ENCODE measurements around the gene SEL1L.

SEL1L gene

DNA sequence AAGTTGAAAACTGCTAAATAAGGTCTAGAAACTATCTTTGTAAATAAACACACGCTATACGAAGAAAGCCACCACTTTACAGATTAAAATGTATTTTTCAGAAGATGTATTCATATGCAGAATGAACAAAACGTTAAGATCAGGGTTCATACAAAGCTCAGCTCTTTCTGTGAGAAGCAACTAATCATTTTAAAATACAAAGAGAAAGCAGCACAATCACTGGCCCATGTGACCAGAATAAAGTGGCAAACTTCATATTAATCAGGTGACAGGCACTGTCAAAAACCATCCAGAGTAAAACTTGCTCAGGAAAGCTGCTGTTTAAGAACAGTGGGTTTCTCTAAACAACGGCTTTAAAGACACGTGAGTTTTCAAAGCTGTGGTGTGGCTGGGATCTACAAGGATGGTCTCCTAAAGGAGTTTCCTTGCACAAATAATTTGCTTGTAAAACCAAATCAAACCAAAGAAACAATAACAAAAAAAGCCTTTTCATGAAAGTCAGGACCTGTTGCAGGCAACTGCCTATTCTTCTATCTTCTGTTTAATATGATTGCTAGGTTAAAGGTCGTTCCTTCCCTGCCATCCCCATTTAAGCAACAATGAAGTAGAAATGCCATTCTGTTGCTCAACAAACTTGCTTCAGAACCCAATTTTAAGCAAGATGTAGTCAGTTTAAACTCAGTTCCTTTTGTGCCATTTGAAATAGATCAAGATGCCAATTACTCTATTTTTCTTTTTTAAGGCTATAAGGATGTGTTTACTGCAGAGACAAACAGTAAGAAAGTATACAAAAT is 22.3 kb downstream of the SEL1L start:
- no peaks in the 10 kb centered on the region for H3K27me3 ChIP-seq
- H4K20me1 ChIP-seq, result no peaks in the 10 kb centered on the region; the same call in 1 of the 2 replicates
- peaks cover 16% of the 10 kb centered on the region for H3K9me3 ChIP-seq
- peaks cover 65% of the 10 kb centered on the region for H3K36me3 ChIP-seq
- H3K27ac ChIP-seq, result no peak overlapping the region
- no peaks in the 10 kb centered on the region for H3K4me1 ChIP-seq
- H3K9ac ChIP-seq, result no peak overlapping the region
- TF ChIP-seq Cebpa-rat (IDR thresholded peaks at IDR 0.05), result no peak
- no peak overlapping the region for H3K4me2 ChIP-seq
- H3K4me3 ChIP-seq, result no peak overlapping the region

GRCh38 chr14:81509838-81510452 is 23.7 kb downstream of the SEL1L start:
- H3K4me3 ChIP-seq, result no peak overlapping the region
- no peak overlapping the region for H3K4me2 ChIP-seq
- H3K36me3 ChIP-seq, result peaks cover 63% of the 10 kb centered on the region
- no peak overlapping the region for H3K9ac ChIP-seq
- no peak for TF ChIP-seq Cebpa-rat (IDR thresholded peaks at IDR 0.05)
- H3K9me3 ChIP-seq, result peaks cover 16% of the 10 kb centered on the region
- H3K27me3 ChIP-seq, result no peaks in the 10 kb centered on the region
- no peaks in the 10 kb centered on the region for H3K4me1 ChIP-seq
- no peaks in the 10 kb centered on the region; the same call in 1 of the 2 replicates for H4K20me1 ChIP-seq
- no peak overlapping the region for H3K27ac ChIP-seq

GRCh38 chr14:81509321-81509720 is 24.3 kb downstream of the SEL1L start:
- Histone ChIP-seq H4K20me1 (no peaks in the 10 kb centered on the region; the same call in 1 of the 2 replicates), H3K4me2 (no peak overlapping the region), H3K36me3 (peaks cover 63% of the 10 kb centered on the region), H3K4me1 (no peaks in the 10 kb centered on the region), H3K4me3 (no peak overlapping the region), H3K9ac (no peak overlapping the region), H3K9me3 (peaks cover 13% of the 10 kb centered on the region), H3K27me3 (no peaks in the 10 kb centered on the region), H3K27ac (no peak overlapping the region)
- TF ChIP-seq Cebpa-rat (IDR thresholded peaks at IDR 0.05), result no peak

DNA sequence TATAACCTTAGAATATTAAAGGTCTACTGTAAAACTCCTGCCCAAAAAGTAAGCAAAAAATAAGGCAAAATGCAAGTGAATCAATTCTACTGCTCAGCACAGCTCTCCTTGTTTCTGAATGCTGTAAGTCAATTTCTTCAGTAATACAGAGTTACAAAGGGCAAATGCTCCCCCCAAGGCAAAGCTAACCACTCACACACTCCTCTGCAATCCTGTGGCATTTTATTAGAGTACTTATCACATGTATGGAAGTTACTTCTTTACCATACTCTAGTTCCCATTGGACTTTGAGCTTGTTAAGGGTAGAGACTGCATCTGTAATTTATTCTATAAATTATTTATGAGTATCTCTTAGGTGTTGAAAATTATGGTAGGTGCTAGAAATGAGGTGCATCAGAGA is 27.2 kb downstream of the SEL1L start:
- no peak overlapping the region for H3K9ac ChIP-seq
- no peaks in the 10 kb centered on the region for H3K27me3 ChIP-seq
- no peaks in the 10 kb centered on the region for H3K9me3 ChIP-seq
- no peaks in the 10 kb centered on the region; the same call in 1 of the 2 replicates for H4K20me1 ChIP-seq
- no peak overlapping the region for H3K4me2 ChIP-seq
- H3K27ac ChIP-seq, result no peak overlapping the region
- H3K4me1 ChIP-seq, result no peaks in the 10 kb centered on the region
- H3K4me3 ChIP-seq, result no peak overlapping the region
- no peak for TF ChIP-seq Cebpa-rat (IDR thresholded peaks at IDR 0.05)
- H3K36me3 ChIP-seq, result peaks cover 65% of the 10 kb centered on the region

- no peak overlapping the region for H3K9ac ChIP-seq
Observed at GRCh38 chr14:81504864-81505263, 28.8 kb downstream of the SEL1L start.

GRCh38 chr14:81485781-81486180 is 47.9 kb downstream of the SEL1L start:
- Histone ChIP-seq H3K9ac (no peak overlapping the region), H3K27me3 (no peaks in the 10 kb centered on the region), H3K9me3 (no peaks in the 10 kb centered on the region), H3K36me3 (peaks cover 84% of the 10 kb centered on the region), H3K4me2 (no peak overlapping the region), H4K20me1 (no peaks in the 10 kb centered on the region), H3K27ac (no peak overlapping the region), H3K4me3 (no peak overlapping the region), H3K4me1 (no peaks in the 10 kb centered on the region)
- TF ChIP-seq Cebpa-rat (IDR thresholded peaks at IDR 0.05), result no peak

More at GRCh38 chr14:81504864-81505263, 28.8 kb downstream of the SEL1L start:
- H3K36me3 ChIP-seq, result peaks cover 81% of the 10 kb centered on the region
- no peak for TF ChIP-seq Cebpa-rat (IDR thresholded peaks at IDR 0.05)
- H3K9me3 ChIP-seq, result no peaks in the 10 kb centered on the region
- no peaks in the 10 kb centered on the region; the same call in 1 of the 2 replicates for H4K20me1 ChIP-seq
- no peak overlapping the region for H3K4me2 ChIP-seq
- H3K27me3 ChIP-seq, result no peaks in the 10 kb centered on the region
- H3K4me3 ChIP-seq, result no peak overlapping the region
- H3K4me1 ChIP-seq, result no peaks in the 10 kb centered on the region
- H3K27ac ChIP-seq, result no peak overlapping the region

GRCh38 chr14:81485372-81485771 is 48.3 kb downstream of the SEL1L start:
- Histone ChIP-seq H3K27ac (no peak overlapping the region), H4K20me1 (no peaks in the 10 kb centered on the region), H3K9ac (no peak overlapping the region), H3K4me2 (no peak overlapping the region), H3K4me1 (no peaks in the 10 kb centered on the region), H3K27me3 (no peaks in the 10 kb centered on the region), H3K4me3 (no peak overlapping the region), H3K36me3 (peaks cover 85% of the 10 kb centered on the region), H3K9me3 (no peaks in the 10 kb centered on the region)
- TF ChIP-seq Cebpa-rat (IDR thresholded peaks at IDR 0.05), result no peak

- H3K4me3 ChIP-seq, result no peak overlapping the region
- no peak for TF ChIP-seq Cebpa-rat (IDR thresholded peaks at IDR 0.05)
- no peaks in the 10 kb centered on the region for H3K9me3 ChIP-seq
- peaks cover 83% of the 10 kb centered on the region for H3K36me3 ChIP-seq
- no peaks in the 10 kb centered on the region for H4K20me1 ChIP-seq
- H3K4me2 ChIP-seq, result no peak overlapping the region
- H3K4me1 ChIP-seq, result no peaks in the 10 kb centered on the region
- H3K9ac ChIP-seq, result no peak overlapping the region
- H3K27ac ChIP-seq, result no peak overlapping the region
- H3K27me3 ChIP-seq, result no peaks in the 10 kb centered on the region
Observed at GRCh38 chr14:81484120-81484519, 49.5 kb downstream of the SEL1L start.

- Histone ChIP-seq H3K9ac (no peak overlapping the region), H3K36me3 (peaks cover 81% of the 10 kb centered on the region), H3K4me2 (no peak overlapping the region), H3K9me3 (no peaks in the 10 kb centered on the region), H4K20me1 (no peaks in the 10 kb centered on the region), H3K27me3 (no peaks in the 10 kb centered on the region), H3K27ac (no peak overlapping the region), H3K4me1 (no peaks in the 10 kb centered on the region), H3K4me3 (no peak overlapping the region)
- no peak for TF ChIP-seq Cebpa-rat (IDR thresholded peaks at IDR 0.05)
Observed at GRCh38 chr14:81480741-81481140, 52.9 kb downstream of the SEL1L start.

GRCh38 chr14:81478446-81478845 is 55.2 kb downstream of the SEL1L start:
- no peak overlapping the region for H3K4me3 ChIP-seq
- no peaks in the 10 kb centered on the region for H3K27me3 ChIP-seq
- no peak overlapping the region for H3K9ac ChIP-seq
- H3K9me3 ChIP-seq, result no peaks in the 10 kb centered on the region
- peaks cover 70% of the 10 kb centered on the region for H3K36me3 ChIP-seq
- no peak overlapping the region for H3K27ac ChIP-seq
- TF ChIP-seq Cebpa-rat (IDR thresholded peaks at IDR 0.05), result no peak
- H3K4me1 ChIP-seq, result peaks cover 14% of the 10 kb centered on the region
- no peak overlapping the region for H3K4me2 ChIP-seq
- H4K20me1 ChIP-seq, result no peaks in the 10 kb centered on the region
